HG02763 (cell line): ENCODE measurements around the gene AKAP12.

Experiments used
- ATAC-seq: cut with Tn5 transposase; IDR thresholded peaks from one replicate; pipeline ENCODE4 v1.9.1; 2021; ENCODE audit warnings: mild to moderate bottlenecking, moderate library complexity; ENCODE audit not compliant: unreplicated experiment

Gene AKAP12

DNA sequence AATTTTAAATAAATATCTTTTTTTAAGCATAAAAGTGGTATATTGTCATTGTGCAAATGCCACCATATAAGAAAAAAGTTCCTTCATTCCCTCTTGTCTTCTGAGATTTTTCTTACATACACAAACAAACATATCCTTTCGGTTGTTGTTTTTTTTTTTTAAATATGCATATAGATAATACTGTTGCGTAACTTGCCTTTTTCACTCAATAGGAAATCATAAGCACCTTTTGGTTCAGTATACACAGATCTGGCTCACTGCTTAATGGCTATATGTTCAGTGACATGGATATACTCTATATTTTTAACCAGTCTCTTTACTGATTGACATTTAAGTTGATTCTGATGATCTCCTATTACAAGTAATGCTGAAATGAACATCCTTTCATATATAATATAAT lies 40.1 kb downstream of the AKAP12 start:
- no peak for ATAC-seq

DNA sequence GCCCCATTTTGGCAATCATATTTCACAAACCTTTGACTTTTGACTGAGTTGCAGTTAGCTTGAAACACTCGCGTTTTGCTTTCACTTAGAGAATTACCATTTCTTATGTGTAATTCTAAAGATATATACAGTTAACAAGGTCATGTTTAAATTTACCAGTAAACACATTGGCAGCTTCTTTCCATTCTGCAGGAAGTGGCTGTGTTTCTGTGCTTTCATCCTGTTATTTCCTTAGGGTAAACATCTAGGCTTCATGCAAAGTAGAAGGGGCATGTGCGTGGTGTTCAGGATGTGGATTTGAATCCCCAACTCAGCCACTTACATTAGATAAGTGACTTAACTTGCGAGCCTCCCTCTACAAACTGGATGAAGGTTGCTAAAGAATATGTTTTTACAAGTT lies 41.1 kb downstream of the AKAP12 start:
- ATAC-seq = no peak

DNA sequence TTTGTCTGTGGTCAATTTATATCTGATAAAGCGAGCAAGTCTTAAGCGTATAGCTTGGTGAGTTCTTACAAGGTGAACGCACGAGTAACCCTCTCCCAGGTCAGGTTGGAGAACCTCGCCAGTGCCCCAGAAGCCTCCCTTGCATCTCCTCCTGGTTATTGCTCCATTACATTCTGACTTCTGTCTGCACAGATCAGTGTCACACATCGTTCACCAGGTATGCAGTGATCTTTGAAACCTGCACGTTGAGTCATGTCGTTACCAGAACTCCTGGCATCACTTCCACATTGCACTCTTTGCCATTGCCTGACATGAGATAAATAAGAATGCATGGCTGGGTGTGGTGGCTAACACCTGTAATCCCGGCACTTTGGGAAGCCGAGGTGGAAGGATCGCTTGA lies 44.2 kb downstream of the AKAP12 start:
- no peak for ATAC-seq

GRCh38 chr6:151284548-151285017 lies 44.8 kb downstream of the AKAP12 start:
- no peak for ATAC-seq

GRCh38 chr6:151285122-151285521 lies 45.4 kb downstream of the AKAP12 start:
- no peak for ATAC-seq

GRCh38 chr6:151286214-151286613 lies 46.4 kb downstream of the AKAP12 start:
- no peak for ATAC-seq

DNA sequence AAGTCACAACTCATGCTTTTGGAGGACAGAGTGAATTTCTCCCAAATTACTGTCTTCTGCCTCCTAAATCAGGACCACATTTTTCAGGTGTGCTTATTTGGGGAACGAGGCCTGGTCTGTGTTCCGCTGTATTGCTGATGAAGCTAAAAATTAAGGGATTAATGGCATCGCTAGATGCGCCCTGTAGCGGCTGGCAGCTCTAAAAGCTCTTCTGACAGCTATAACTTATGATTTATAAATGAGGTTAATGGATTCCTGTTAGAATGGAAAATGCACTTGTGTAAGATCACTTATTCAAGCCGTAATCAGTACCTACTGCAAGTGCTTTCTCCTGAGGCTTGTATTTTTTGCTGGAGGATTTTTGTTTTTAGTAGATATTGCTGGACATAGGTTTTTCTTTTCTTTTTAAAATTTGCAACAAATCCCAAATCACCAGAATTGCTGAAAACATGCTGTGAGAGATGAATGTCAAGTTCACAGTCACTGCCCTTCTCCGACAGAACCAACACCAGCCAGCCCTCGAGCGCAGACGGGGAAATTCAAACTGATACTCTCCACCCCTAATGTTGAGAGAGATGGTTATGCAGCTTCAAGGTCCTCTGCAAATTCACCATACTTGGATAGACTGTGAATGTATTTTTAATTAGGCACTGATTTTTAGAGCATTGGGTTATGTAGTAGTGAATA lies 49.1 kb downstream of the AKAP12 start:
- no peak for ATAC-seq

- ATAC-seq = no peak
Observed at GRCh38 chr6:151289399-151290007, 49.7 kb downstream of the AKAP12 start.

DNA sequence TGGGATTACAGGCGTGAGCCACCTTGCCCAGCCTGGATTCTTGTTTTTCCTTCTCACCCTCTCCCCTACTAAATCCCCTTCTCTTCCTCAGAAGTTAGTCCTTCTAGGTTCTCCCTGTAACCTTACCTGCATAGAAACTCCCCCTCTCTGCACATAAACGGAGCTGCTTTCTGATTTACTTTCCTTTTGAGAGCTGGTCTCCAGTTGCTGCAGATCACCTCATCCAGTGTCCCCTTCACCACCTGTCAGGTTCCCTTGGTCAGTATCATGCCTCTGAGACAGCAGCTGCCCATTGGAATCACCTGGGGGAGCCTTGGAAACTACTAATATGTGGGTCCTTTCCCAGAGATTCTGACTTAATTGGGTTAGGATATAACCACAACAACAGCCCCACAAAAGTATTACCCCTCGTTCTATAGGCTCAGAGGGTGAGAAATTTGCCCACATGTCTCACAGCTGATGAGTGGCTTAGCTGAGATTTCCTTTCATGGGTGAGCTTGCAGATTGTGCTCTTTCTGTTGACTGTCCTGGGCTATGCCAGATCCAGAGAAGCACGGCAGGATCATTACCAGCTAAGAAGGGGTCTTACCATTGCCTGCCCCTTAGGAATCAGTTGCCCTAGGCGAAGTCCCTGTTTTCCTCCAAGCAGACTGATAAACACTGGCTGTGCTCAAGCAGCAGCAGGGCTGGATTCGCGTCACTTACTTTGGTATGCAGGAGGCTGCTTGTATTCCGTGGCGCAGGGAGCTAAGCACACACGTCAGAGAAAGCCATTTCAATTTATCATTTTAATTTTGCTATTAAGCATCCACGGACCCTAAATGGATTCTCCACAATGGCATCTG lies 51.3 kb downstream of the AKAP12 start:
- ATAC-seq = no peak

GRCh38 chr6:151291722-151292059 lies 51.9 kb downstream of the AKAP12 start:
- ATAC-seq = no peak

DNA sequence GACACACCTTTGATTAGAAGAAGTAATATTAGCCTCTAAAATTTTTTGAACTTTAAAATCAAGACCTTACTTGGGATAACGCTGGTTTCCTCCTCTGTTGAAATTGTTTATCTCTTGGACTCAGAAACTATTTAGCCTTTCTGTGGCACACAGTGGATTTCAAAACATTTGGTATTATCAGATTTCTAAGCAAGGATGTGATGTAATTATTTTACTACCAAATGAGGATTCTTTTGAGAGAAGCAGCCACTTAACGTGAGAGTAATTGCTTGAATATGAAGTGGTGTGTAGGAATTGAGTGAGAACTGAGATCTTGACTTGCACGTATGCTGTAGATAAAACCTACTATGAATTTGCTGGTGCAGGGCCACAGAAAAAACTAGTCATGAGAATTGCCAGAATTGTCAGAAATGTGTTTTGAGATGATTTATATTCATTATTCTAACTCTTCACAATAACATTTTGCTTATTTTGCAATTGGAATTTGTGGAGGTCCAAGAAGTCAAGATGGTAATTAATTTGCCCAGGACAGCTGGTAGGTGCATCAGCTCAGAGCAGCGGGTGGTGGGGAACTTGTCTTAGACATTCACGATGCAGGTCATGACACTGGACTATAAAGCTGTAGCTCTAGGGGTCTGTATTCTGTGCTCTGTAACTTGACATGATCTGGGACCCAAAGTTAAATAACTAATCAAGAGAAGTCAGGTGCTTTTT lies 53.4 kb downstream of the AKAP12 start:
- no peak for ATAC-seq

- ATAC-seq = no peak
Observed at GRCh38 chr6:151293688-151294016, 53.9 kb downstream of the AKAP12 start.

GRCh38 chr6:151294561-151295101 lies 54.9 kb downstream of the AKAP12 start:
- ATAC-seq = no peak

- no peak for ATAC-seq
Observed at GRCh38 chr6:151297886-151298285, 58.1 kb downstream of the AKAP12 start.

GRCh38 chr6:151299011-151299410 lies 59.2 kb downstream of the AKAP12 start:
- no peak for ATAC-seq

- no peak for ATAC-seq
Observed at GRCh38 chr6:151300267-151300991, 60.7 kb downstream of the AKAP12 start.

DNA sequence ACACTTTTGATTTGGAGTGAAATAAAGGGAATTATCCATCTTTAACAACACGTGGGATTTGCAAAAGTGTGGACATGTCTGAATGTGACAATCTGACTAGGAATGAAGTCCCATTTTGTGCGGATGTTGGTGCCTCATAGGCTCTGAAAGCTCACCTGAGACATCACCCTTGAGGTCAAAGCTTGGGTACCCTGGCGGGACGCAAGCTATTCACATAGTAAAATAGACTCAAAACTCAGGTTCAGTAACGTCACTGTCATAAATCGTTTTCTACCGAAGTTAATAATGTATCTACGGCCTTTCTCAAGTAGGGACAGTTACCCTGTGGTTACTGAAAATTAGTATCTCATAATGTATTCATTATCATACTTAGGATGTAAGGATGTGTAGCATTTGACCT lies 61.8 kb downstream of the AKAP12 start:
- no peak for ATAC-seq

- ATAC-seq = no peak
Observed at GRCh38 chr6:151303231-151303630, 63.5 kb downstream of the AKAP12 start.

DNA sequence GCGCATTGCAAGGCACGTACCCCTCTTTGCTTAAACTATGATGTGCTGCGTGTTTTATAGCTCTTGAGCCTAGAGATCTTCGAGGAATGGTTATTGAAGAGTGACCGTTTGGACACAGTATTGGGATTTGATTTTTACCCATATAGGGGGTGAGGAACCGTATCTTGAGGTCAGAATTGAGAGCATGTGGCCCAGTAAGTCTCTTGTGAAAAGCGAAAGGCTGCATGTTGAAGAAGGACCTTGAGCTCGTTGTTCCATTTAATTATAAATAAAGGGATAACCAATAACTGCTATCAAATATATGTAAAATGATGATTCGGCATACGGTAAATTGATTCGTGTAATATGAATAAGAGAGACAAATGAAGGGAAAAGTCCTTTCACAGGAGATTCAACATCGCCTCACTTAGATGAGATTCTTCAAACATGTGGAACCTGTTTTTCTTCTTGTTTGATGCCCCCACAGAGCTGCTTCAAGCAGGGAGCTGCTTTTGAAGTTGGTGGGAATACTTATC lies 66.6 kb downstream of the AKAP12 start:
- no peak for ATAC-seq

DNA sequence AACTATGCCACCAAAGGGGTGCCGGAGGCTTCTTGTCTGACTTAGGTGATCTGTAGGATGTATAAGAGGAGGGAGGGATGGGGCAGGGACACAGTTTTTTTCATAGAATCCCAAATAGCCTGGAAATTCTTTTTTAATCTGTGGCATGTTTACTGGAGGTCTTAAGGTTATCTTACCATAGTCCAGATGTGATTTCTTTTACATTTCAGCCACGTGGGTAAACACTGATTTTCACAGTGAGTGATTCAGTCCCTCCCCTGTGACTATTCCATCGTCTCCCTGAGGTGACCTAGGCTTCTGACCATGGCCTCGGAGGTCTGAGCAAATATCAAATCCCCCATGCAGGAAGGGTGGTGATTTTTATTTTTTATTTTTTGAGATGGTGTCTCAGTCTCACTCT lies 67.7 kb downstream of the AKAP12 start:
- ATAC-seq = no peak
